ACC112 (cell line): ENCODE measurements around the gene HECW1.

ENCODE experiments used
- H2AFZ ChIP-seq: fragments of 200-600 bp; sonication (generic); one replicate; pipeline ENCODE4 v1.6.0; 2017; ENCODE audit warnings: antibody characterized with exemption, low read length; ENCODE audit not compliant: unreplicated experiment
- H3K27ac ChIP-seq: fragments of 200-600 bp; sonication (generic); 2 replicates; pipeline ENCODE4 v1.5.1; 2014; ENCODE audit warnings: low read depth, mild to moderate bottlenecking, antibody characterized with exemption, low read length, moderate library complexity
- H3K27me3 ChIP-seq: fragments of 200-600 bp; sonication (generic); 2 replicates; pipeline ENCODE4 v1.6.1; 2014; ENCODE audit warnings: mild to moderate bottlenecking, antibody characterized with exemption, low read length, moderate library complexity, mixed read lengths; ENCODE audit not compliant: insufficient read depth
- H3K36me3 ChIP-seq: fragments of 200-600 bp; sonication (generic); 2 replicates; pipeline ENCODE4 v1.6.1; 2016; ENCODE audit warnings: mild to moderate bottlenecking, antibody characterized with exemption, low read length, moderate library complexity, mixed read lengths; ENCODE audit not compliant: insufficient read depth
- H3K4me1 ChIP-seq: fragments of 200-600 bp; sonication (generic); one replicate; pipeline ENCODE4 v1.6.1; 2016; ENCODE audit warnings: low read length, mixed read lengths; ENCODE audit not compliant: insufficient read depth, unreplicated experiment, control insufficient read depth
- H3K4me3 ChIP-seq: fragments of 200-600 bp; sonication (generic); 2 replicates; pipeline ENCODE4 v1.5.1; 2014; ENCODE audit warnings: mild to moderate bottlenecking, low read depth, low read length
- H3K79me2 ChIP-seq: fragments of 200-600 bp; sonication (generic); one replicate; pipeline ENCODE4 v1.6.0; 2016; ENCODE audit warnings: low read length; ENCODE audit not compliant: control insufficient read depth, unreplicated experiment, insufficient read depth

The HECW1 gene

DNA sequence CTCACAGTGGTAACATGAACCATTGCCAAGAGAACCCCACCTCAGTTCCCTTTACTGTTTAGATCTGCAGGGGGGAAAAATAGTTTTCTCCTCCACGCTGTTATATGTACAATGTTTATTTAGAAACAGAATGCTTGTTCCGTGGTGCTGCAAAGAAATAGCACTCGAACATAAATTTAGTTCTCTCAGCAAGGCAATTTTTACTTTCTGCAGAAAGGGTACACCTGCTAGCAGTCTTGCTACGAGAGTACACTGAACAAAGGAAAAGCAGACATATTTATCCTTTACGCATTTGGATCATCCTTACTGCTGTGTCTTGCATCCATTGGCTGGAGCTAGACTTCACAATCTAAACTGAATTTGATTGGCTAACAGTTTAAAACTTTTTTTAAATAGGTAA lies 178.5 kb downstream of the HECW1 start:
- Histone ChIP-seq H3K4me3 (no peak overlapping the region), H3K27me3 (no peaks in the 10 kb centered on the region), H3K27ac (no peak overlapping the region), H3K4me1 (peaks cover 9% of the 10 kb centered on the region), H3K79me2 (no peaks in the 10 kb centered on the region), H2AFZ (no peak overlapping the region), H3K36me3 (no peaks in the 10 kb centered on the region)

- Histone ChIP-seq H3K79me2 (no peaks in the 10 kb centered on the region), H3K4me3 (no peak overlapping the region), H3K27ac (no peak overlapping the region), H3K4me1 (peaks cover 9% of the 10 kb centered on the region), H3K27me3 (no peaks in the 10 kb centered on the region), H2AFZ (no peak overlapping the region), H3K36me3 (no peaks in the 10 kb centered on the region)
These were observed 179.3 kb downstream of the HECW1 start for GRCh38 chr7:43291789-43292188.

DNA sequence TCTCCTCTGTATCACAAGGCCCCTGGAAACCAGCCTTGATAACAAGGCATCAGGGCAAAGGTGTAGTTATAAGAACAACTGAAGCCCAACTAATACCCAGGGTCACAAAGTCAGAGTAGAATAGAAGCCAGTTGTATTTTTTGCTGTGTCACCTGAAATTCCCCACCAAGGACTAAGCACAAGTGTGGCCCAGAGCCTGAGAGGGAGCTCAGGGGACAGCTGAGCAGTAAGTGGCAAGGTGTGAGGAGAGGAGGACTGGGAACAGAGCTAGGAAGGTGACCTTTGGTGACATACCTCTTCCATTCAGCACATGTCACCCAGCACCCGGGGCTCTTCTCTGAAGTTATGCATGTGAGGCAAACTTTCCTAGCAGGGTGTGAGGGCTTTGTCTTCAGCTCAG lies 179.9 kb downstream of the HECW1 start:
- Histone ChIP-seq H3K27me3 (no peaks in the 10 kb centered on the region), H3K4me3 (no peak overlapping the region), H3K27ac (no peak overlapping the region), H3K36me3 (no peaks in the 10 kb centered on the region), H3K79me2 (no peaks in the 10 kb centered on the region), H2AFZ (no peak overlapping the region), H3K4me1 (peaks cover 9% of the 10 kb centered on the region)

DNA sequence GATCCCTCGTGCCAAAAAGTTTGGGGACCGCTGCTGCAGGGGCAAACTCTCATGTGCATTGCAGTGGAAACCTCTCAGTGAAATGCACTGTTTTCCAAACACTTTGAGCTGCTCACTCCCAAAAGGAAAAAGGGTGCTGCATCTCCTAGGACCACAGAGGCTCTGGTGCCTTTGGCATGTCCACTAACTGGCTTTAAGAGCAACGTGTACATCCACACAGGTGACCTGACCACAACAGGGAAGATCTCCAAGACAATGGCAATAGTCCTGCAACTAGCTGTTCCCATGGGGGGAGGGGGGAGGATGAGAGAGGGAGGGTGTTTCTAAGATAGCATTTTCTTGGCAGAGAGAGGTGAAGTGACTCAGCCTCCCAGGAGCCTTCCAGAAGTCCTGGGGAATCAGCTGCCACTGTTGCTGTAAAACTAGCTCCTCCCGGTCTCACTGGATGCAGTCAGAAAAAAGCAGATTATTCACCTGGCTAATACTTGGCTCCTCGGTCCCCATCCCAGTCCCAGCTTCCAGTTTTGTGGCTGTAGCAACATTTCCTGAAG lies 181.7 kb downstream of the HECW1 start:
- peaks cover 9% of the 10 kb centered on the region for H3K4me1 ChIP-seq
- no peak overlapping the region for H3K4me3 ChIP-seq
- no peak overlapping the region for H3K27ac ChIP-seq
- H3K36me3 ChIP-seq: no peaks in the 10 kb centered on the region
- peaks cover 11% of the 10 kb centered on the region; the same call in 1 of the 2 replicates for H3K27me3 ChIP-seq
- no peak overlapping the region for H2AFZ ChIP-seq
- no peaks in the 10 kb centered on the region for H3K79me2 ChIP-seq

GRCh38 chr7:43295429-43295828 lies 183.0 kb downstream of the HECW1 start:
- H3K79me2 ChIP-seq: no peaks in the 10 kb centered on the region
- H3K36me3 ChIP-seq: no peaks in the 10 kb centered on the region
- H3K4me1 ChIP-seq: peaks cover 9% of the 10 kb centered on the region
- no peak overlapping the region for H3K27ac ChIP-seq
- H3K4me3 ChIP-seq: no peak overlapping the region
- H2AFZ ChIP-seq: no peak overlapping the region
- H3K27me3 ChIP-seq: peaks cover 22% of the 10 kb centered on the region

- H3K27ac ChIP-seq: no peak overlapping the region
- H3K4me3 ChIP-seq: no peak overlapping the region
- H3K27me3 ChIP-seq: peaks cover 22% of the 10 kb centered on the region
- no peak overlapping the region for H2AFZ ChIP-seq
- H3K4me1 ChIP-seq: peaks cover 9% of the 10 kb centered on the region
- no peaks in the 10 kb centered on the region for H3K79me2 ChIP-seq
- no peaks in the 10 kb centered on the region for H3K36me3 ChIP-seq
These were observed 183.9 kb downstream of the HECW1 start for GRCh38 chr7:43296306-43296705.

DNA sequence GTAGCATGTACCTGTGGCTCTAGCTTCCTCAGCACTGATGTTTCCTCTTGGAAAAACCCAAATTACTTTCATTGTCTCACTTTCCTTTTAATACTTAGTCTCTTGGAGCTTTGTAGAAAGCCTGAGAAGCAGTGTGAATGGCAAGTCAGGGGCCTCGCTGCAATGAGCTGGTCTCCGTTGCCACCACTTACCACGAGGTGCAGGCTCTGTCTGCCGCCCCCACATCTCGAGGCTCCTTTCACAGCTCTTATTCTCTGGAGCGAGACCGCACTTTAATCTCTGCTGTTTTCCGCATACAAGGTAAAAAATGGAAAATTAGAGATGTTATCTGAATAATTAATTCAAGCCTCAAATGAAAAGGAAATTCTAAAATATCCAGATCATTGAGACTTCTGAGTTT lies 186.2 kb downstream of the HECW1 start:
- H3K27me3 ChIP-seq: peaks cover 22% of the 10 kb centered on the region
- H2AFZ ChIP-seq: no peak overlapping the region
- no peaks in the 10 kb centered on the region for H3K36me3 ChIP-seq
- H3K27ac ChIP-seq: no peak overlapping the region
- H3K4me1 ChIP-seq: peaks cover 21% of the 10 kb centered on the region
- no peaks in the 10 kb centered on the region for H3K79me2 ChIP-seq
- H3K4me3 ChIP-seq: no peak overlapping the region

GRCh38 chr7:43300121-43300520 lies 187.7 kb downstream of the HECW1 start:
- peaks cover 14% of the 10 kb centered on the region for H3K4me1 ChIP-seq
- no peaks in the 10 kb centered on the region for H3K79me2 ChIP-seq
- H3K4me3 ChIP-seq: no peak overlapping the region
- no peak overlapping the region for H3K27ac ChIP-seq
- H3K27me3 ChIP-seq: peaks cover 22% of the 10 kb centered on the region
- no peak overlapping the region for H2AFZ ChIP-seq
- H3K36me3 ChIP-seq: no peaks in the 10 kb centered on the region

DNA sequence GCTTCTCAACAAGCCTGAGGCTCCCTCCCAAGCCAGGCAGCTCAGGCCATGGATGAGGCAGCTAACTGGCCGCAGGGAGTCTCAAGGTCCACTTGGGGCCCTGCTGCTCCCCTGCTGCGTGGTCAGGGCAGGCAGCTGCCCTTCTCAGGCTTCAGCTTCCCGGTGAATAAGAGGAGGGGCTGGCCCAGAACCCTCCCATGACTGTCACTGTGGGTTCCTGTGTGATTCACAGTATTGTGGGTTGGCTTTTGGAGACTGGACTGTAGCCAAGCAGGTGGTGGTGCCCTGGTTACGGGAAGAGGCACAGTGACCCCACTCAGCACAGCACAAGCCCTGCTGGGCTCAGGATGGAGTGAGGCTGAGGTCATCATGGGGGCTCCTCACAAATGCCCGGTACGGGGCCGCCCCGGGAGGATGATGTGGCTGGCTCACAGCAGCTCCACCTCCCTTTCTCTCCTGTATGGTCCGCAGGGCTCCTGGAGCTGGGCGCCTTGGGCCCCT lies 189.8 kb downstream of the HECW1 start:
- Histone ChIP-seq H3K4me3 (no peak overlapping the region), H2AFZ (no peak overlapping the region), H3K27ac (no peak overlapping the region)

GRCh38 chr7:43302773-43303460 lies 190.5 kb downstream of the HECW1 start:
- H3K79me2 ChIP-seq: no peaks in the 10 kb centered on the region
- H3K27ac ChIP-seq: no peak overlapping the region
- peaks cover 14% of the 10 kb centered on the region for H3K4me1 ChIP-seq
- H2AFZ ChIP-seq: no peak overlapping the region
- H3K27me3 ChIP-seq: peaks cover 22% of the 10 kb centered on the region
- no peaks in the 10 kb centered on the region for H3K36me3 ChIP-seq
- no peak overlapping the region for H3K4me3 ChIP-seq

More for the DNA sequence above, 189.8 kb downstream of the HECW1 start:
- Histone ChIP-seq H3K79me2 (no peaks in the 10 kb centered on the region), H3K27me3 (peaks cover 22% of the 10 kb centered on the region), H3K36me3 (no peaks in the 10 kb centered on the region), H3K4me1 (peaks cover 14% of the 10 kb centered on the region)

GRCh38 chr7:43303740-43304241 lies 191.3 kb downstream of the HECW1 start:
- H3K36me3 ChIP-seq: no peaks in the 10 kb centered on the region
- no peaks in the 10 kb centered on the region for H3K79me2 ChIP-seq
- H3K4me1 ChIP-seq: peaks cover 14% of the 10 kb centered on the region
- H2AFZ ChIP-seq: no peak overlapping the region
- no peak overlapping the region for H3K27ac ChIP-seq
- peaks cover 14% of the 10 kb centered on the region for H3K27me3 ChIP-seq
- H3K4me3 ChIP-seq: no peak overlapping the region
